DMS114 treated with DMSO at 0.1 percent for 48 hours (cell line): ENCODE results near the gene TTLL8.

Source experiments
- DNase-seq: peaks from one replicate; lab custom pipeline; 2025; ENCODE audit not compliant: unreplicated experiment; lab: John Stamatoyannopoulos, UW

Gene TTLL8

DNA sequence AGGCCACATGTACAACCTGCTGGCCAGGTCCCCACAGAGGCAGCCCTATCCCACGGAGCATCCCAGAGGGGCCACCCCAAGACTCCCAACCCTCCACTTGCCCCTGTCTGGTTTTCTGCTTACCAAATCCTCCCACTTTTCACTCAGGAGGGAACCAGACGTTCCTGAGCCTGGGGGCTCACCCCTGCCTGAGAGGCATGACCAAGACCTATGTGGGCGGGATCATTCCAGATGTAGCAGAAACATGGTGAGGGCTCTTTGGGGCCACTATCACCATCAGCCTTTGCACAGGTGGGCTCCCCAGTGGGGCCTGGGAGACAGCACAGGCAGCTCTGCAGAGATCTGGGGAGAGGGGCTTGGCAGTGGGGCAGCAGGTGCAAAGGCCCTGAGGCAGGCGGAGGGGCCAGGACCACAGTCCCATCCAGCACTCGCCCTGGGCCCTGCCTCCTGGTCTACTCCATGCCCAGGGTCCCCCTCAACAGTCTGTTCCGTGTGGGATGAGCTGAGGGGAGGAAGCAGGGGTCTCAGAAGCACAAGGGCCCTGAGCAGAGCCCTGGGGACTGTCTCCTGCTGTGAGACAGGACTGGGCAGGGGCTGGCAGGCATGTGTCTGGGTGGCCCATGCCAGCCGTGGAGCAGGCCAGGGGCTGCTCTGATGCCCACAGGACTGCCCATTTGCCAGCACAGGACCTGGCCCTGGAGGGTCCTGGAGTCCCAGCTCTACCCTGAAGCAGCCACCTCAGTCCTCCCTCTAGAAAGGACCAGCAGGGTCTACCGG lies 88.2 kb downstream of the TTLL8 start:
- DNase-seq, result no peak

DNA sequence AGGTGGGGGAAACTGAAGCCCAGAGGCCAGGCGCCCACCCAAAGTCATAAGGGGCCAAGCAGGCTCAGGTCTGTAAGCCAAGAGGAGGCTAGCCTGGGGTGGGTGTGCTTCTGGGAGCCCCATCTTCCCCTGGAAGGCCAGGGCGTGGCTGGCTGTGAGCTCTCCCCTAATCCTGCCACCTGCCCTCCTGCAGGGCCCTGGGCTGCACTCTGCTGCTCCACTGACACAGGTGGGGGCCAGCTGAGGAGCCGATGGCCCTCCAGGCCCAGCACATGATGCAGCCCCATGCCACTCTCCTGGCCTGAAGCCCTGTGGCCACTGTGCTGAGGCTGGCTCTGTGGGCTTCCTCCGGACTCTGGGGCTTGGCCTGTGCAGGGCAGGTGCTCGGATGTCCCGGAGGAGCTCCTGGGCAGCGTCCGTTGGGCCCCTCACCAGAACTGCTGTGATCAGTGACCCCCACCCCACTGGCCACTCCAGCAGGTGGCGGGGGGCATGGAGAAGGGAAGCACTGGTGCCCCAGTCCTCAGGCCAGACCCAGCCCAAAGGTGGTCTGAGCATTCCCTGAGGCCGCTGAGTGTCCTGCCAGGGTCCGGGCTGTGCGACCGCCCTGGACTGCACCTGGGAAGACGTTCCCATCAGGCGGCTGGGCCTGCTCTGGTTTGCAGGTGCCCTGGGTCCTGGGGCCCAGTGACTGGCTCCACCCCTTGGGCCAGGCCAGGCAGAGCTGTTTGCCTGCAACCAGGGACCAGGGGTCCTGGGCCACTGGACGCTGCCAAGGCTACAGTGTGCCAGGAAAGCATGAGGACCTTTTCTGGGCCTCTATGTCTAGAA lies 89.1 kb downstream of the TTLL8 start:
- no peak for DNase-seq
